ENCODE data around the gene ANKRD49. TPM values are rescaled to one million over a fixed set of nuclear protein-coding genes. Genes with fewer than 3 reads are reported as not detected.

ANKRD49 gene
- total RNA-seq, 1 experiment from 2014 or later: 10.1 TPM

DNA sequence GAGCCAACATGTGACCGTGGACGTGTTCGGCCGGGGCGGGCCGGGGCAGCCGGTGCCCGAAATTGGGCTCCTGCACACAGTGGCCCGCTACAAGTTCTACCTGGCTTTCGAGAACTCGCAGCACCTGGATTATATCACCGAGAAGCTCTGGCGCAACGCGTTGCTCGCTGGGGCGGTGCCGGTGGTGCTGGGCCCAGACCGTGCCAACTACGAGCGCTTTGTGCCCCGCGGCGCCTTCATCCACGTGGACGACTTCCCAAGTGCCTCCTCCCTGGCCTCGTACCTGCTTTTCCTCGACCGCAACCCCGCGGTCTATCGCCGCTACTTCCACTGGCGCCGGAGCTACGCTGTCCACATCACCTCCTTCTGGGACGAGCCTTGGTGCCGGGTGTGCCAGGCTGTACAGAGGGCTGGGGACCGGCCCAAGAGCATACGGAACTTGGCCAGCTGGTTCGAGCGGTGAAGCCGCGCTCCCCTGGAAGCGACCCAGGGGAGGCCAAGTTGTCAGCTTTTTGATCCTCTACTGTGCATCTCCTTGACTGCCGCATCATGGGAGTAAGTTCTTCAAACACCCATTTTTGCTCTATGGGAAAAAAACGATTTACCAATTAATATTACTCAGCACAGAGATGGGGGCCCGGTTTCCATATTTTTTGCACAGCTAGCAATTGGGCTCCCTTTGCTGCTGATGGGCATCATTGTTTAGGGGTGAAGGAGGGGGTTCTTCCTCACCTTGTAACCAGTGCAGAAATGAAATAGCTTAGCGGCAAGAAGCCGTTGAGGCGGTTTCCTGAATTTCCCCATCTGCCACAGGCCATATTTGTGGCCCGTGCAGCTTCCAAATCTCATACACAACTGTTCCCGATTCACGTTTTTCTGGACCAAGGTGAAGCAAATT is 51.7 kb downstream of the ANKRD49 start:
- H3K36me3 Mint-ChIP-seq (ENCODE audit: insufficient read depth, unreplicated experiment): peaks cover 88% of the 10 kb centered on the region
- peaks cover 27% of the 10 kb centered on the region for H3K4me1 Mint-ChIP-seq (ENCODE audit: low read depth, unreplicated experiment)
- no TSS peak for BruUV-seq (replicated peaks)
- no peaks in the 10 kb centered on the region for H3K9me3 Mint-ChIP-seq (ENCODE audit: low read depth, unreplicated experiment)
- DNase-seq: no peak
- intact Hi-C loops (cut with micrococcal nuclease; ENCODE audit: unreplicated experiment): loop anchor here (5.0 kb wide), 1 partner anchor 42 kb away; no protein-coding TSS in a partner anchor
- no peaks in the 10 kb centered on the region for H3K27me3 Mint-ChIP-seq (ENCODE audit: unreplicated experiment)
- peak overlapping the region; percentile 82 for H3K4me3 Mint-ChIP-seq (ENCODE audit: low read depth, unreplicated experiment)
- peak overlapping the region; percentile 81 for H3K27ac Mint-ChIP-seq (ENCODE audit: unreplicated experiment)
- CTCF ChIA-PET: no interaction called here
- TF ChIP-seq, protein P1, sequence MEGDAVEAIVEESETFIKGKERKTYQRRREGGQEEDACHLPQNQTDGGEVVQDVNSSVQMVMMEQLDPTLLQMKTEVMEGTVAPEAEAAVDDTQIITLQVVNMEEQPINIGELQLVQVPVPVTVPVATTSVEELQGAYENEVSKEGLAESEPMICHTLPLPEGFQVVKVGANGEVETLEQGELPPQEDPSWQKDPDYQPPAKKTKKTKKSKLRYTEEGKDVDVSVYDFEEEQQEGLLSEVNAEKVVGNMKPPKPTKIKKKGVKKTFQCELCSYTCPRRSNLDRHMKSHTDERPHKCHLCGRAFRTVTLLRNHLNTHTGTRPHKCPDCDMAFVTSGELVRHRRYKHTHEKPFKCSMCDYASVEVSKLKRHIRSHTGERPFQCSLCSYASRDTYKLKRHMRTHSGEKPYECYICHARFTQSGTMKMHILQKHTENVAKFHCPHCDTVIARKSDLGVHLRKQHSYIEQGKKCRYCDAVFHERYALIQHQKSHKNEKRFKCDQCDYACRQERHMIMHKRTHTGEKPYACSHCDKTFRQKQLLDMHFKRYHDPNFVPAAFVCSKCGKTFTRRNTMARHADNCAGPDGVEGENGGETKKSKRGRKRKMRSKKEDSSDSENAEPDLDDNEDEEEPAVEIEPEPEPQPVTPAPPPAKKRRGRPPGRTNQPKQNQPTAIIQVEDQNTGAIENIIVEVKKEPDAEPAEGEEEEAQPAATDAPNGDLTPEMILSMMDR (IDR thresholded peaks at IDR 0.05; ENCODE audit: unreplicated experiment): no peak

DNA sequence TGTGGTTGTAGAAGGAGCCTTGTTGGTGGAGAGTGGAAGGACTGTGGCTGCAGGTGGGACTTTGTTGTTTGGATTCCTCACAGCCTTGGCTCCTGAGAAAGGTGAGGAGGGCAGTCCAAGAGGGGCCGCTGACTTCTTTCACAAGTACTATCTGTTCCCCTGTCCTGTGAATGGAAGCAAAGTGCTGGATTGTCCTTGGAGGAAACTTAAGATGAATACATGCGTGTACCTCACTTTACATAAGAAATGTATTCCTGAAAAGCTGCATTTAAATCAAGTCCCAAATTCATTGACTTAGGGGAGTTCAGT is 52.3 kb downstream of the ANKRD49 start:
- no peak for DNase-seq
- intact Hi-C loops (cut with micrococcal nuclease; ENCODE audit: unreplicated experiment): loop anchor here (5.0 kb wide), 1 partner anchor 41 kb away; no protein-coding TSS in a partner anchor
- Mint-ChIP-seq H3K9me3 (ENCODE audit: low read depth, unreplicated experiment) (no peaks in the 10 kb centered on the region), H3K27ac (ENCODE audit: unreplicated experiment) (peak overlapping the region; percentile 81), H3K36me3 (ENCODE audit: insufficient read depth, unreplicated experiment) (peaks cover 88% of the 10 kb centered on the region), H3K27me3 (ENCODE audit: unreplicated experiment) (no peaks in the 10 kb centered on the region), H3K4me1 (ENCODE audit: low read depth, unreplicated experiment) (peaks cover 24% of the 10 kb centered on the region), H3K4me3 (ENCODE audit: low read depth, unreplicated experiment) (peak overlapping the region; percentile 82)
- BruUV-seq (replicated peaks): TSS peak; percentile 42
- CTCF ChIA-PET: no interaction called here
- TF ChIP-seq, protein P1 (IDR thresholded peaks at IDR 0.05; ENCODE audit: unreplicated experiment): no peak

DNA sequence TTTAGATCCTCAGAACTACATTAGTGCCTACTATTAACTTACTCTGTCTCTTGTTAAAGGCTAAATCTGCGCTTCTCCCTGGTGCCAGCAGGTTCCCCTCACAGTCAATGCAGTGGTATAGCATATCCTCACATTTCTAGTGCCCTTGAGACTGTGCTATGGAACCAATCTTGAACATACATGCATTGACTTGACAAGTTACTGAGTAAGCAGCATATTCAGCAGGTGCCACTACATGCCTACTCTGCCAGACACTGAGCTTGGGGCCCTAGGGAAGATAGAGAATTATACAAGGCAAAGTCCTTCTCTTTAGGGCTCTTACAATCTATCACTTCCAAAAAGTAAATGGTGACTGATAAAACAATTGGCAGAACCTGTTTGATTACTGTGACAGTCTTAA is 53.1 kb downstream of the ANKRD49 start:
- H3K4me3 Mint-ChIP-seq (ENCODE audit: low read depth, unreplicated experiment): peak overlapping the region; percentile 82
- no peak for DNase-seq
- H3K27ac Mint-ChIP-seq (ENCODE audit: unreplicated experiment): peak overlapping the region; percentile 77
- no peaks in the 10 kb centered on the region for H3K9me3 Mint-ChIP-seq (ENCODE audit: low read depth, unreplicated experiment)
- H3K27me3 Mint-ChIP-seq (ENCODE audit: unreplicated experiment): no peaks in the 10 kb centered on the region
- no TSS peak for BruUV-seq (replicated peaks)
- CTCF ChIA-PET: interaction anchor here (1.0 kb wide), 1 partner anchor 35 kb away, joined by 4 read pairs; the partner anchor contains the start of gene C11orf97
- TF ChIP-seq, protein P1 (IDR thresholded peaks at IDR 0.05; ENCODE audit: unreplicated experiment): no peak
- intact Hi-C loops (cut with micrococcal nuclease; ENCODE audit: unreplicated experiment): loop anchor here (5.0 kb wide), 1 partner anchor 40 kb away; no protein-coding TSS in a partner anchor
- H3K36me3 Mint-ChIP-seq (ENCODE audit: insufficient read depth, unreplicated experiment): peaks cover 83% of the 10 kb centered on the region
- peaks cover 16% of the 10 kb centered on the region for H3K4me1 Mint-ChIP-seq (ENCODE audit: low read depth, unreplicated experiment)

DNA sequence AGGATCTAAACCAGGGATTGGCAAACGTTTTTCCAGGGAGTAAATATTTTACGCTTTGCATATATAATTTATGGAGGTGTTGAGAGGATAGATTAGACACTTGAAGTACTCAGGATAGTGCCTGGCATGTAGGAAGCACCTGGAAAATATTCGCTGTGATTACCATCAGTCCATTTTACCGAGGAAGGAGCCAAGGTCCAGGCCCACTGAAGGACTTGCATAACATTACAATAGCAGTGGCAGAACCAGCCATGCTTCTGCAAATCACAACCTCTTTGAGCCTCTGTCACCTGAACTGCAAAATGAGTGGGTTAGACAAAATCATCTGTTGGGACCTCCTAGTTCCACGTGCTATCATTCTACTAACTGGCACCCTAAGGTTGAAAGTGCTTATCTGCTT is 55.4 kb downstream of the ANKRD49 start:
- BruUV-seq (replicated peaks): no TSS peak
- no peak for DNase-seq
- TF ChIP-seq, protein P1 (IDR thresholded peaks at IDR 0.05; ENCODE audit: unreplicated experiment): no peak
- Mint-ChIP-seq H3K9me3 (ENCODE audit: low read depth, unreplicated experiment) (no peaks in the 10 kb centered on the region), H3K4me3 (ENCODE audit: low read depth, unreplicated experiment) (peak overlapping the region; percentile 82), H3K27ac (ENCODE audit: unreplicated experiment) (no peak overlapping the region), H3K27me3 (ENCODE audit: unreplicated experiment) (no peaks in the 10 kb centered on the region), H3K36me3 (ENCODE audit: insufficient read depth, unreplicated experiment) (peaks cover 65% of the 10 kb centered on the region), H3K4me1 (ENCODE audit: low read depth, unreplicated experiment) (peaks cover 13% of the 10 kb centered on the region)
- intact Hi-C loops (cut with micrococcal nuclease; ENCODE audit: unreplicated experiment): loop anchor here (5.0 kb wide), 1 partner anchor 38 kb away; no protein-coding TSS in a partner anchor
- CTCF ChIA-PET: no interaction called here

Small RNA genes within 50 kb of the gene (microRNA-seq; reads per million reads assigned to microRNA genes)
- gene MIR548L: 20.0 reads per million, percentile 44 among the genes with 10 or more reads in this experiment

Other genes starting within 250 kb of the ANKRD49 start
- not detected in 2 replicates for gene IZUMO1R, start 189.4 kb upstream of the ANKRD49 start, total RNA-seq (2022)
- 0.07 and 0.19 TPM in 2 replicates for gene GPR83, start 92.6 kb upstream of the ANKRD49 start, total RNA-seq (2022)
- gene MRE11, start 140 bp upstream of the ANKRD49 start, total RNA-seq (2022): 25.6 and 27.2 TPM in 2 replicates
- gene C11orf97, start 18.5 kb downstream of the ANKRD49 start, total RNA-seq (2022): not detected in 2 replicates
- 28.6 and 32.9 TPM in 2 replicates for gene FUT4, start 49.9 kb downstream of the ANKRD49 start, total RNA-seq (2022)
- 7.7 and 9.9 TPM in 2 replicates for gene PIWIL4, start 73.4 kb downstream of the ANKRD49 start, total RNA-seq (2022)

Measured in Calu3 (cell line).